Measurements from ENCODE around the gene ZNF652. TPM values are rescaled to one million over a fixed set of nuclear protein-coding genes. Genes with fewer than 3 reads are reported as not detected.
A peak's percentile ranks its signal among the peaks of the same experiment; 100 is the strongest.
"Not testable (repeated sequence)": the region's sequence is repeated elsewhere in the genome, so short reads cannot be mapped to it uniquely, and the experiment has no call there.

Gene ZNF652
- polyA plus RNA-seq, 12 donors = 16.5 to 27.9 (median 18.2) TPM; not detected in 1

GRCh38 chr17:49316889-49317675 lies 45.0 kb downstream of the ZNF652 start:
- no peak for DNase-seq

- DNase-seq = no peak
These were observed 45.8 kb downstream of the ZNF652 start for GRCh38 chr17:49316258-49316570.

GRCh38 chr17:49315551-49316257 lies 46.3 kb downstream of the ZNF652 start:
- DNase-seq = peak; percentile 67

- DNase-seq = no peak
These were observed 49.3 kb downstream of the ZNF652 start for GRCh38 chr17:49312722-49313121.

GRCh38 chr17:49299996-49300395 lies 62.1 kb downstream of the ZNF652 start:
- no peak for DNase-seq

- no peak for DNase-seq
These were observed 63.6 kb downstream of the ZNF652 start for GRCh38 chr17:49298371-49298976.

GRCh38 chr17:49297141-49297540 lies 64.9 kb downstream of the ZNF652 start:
- no peak for DNase-seq

- DNase-seq = no peak
These were observed 67.9 kb downstream of the ZNF652 start for GRCh38 chr17:49294122-49294521.

- no peak for DNase-seq
These were observed 69.1 kb downstream of the ZNF652 start for GRCh38 chr17:49292901-49293300.

- no peak for DNase-seq
These were observed 70.1 kb downstream of the ZNF652 start for GRCh38 chr17:49291929-49292328.

- DNase-seq = peak; percentile 19
These were observed 71.2 kb downstream of the ZNF652 start for GRCh38 chr17:49290690-49291359.

- DNase-seq = no peak
These were observed 73.7 kb downstream of the ZNF652 start for GRCh38 chr17:49288388-49288787.

- DNase-seq = no peak
These were observed 74.6 kb downstream of the ZNF652 start for GRCh38 chr17:49287481-49287880.

- DNase-seq = not testable (repeated sequence)
These were observed 75.6 kb downstream of the ZNF652 start for GRCh38 chr17:49286261-49286973.

- no peak for DNase-seq
These were observed 76.3 kb downstream of the ZNF652 start for GRCh38 chr17:49285716-49286115.

GRCh38 chr17:49280918-49281317 lies 81.1 kb downstream of the ZNF652 start:
- DNase-seq = no peak

- no peak for DNase-seq
These were observed 82.0 kb downstream of the ZNF652 start for GRCh38 chr17:49280061-49280460.

- not testable (repeated sequence) for DNase-seq
These were observed 82.6 kb downstream of the ZNF652 start for GRCh38 chr17:49279263-49280015.

GRCh38 chr17:49278076-49278475 lies 84.0 kb downstream of the ZNF652 start:
- DNase-seq = no peak

- DNase-seq = no peak
These were observed 84.4 kb downstream of the ZNF652 start for GRCh38 chr17:49277638-49278037.

- not testable (repeated sequence) for DNase-seq
These were observed 86.1 kb downstream of the ZNF652 start for GRCh38 chr17:49275981-49276380.
